ENCODE data around the gene GDPD4.

The GDPD4 gene

GRCh38 chr11:77294040-77294439 lies 7.4 kb downstream of the GDPD4 start:
- no peak for DNase-seq (ENCODE audit: low read depth in 3 of 3)

DNA sequence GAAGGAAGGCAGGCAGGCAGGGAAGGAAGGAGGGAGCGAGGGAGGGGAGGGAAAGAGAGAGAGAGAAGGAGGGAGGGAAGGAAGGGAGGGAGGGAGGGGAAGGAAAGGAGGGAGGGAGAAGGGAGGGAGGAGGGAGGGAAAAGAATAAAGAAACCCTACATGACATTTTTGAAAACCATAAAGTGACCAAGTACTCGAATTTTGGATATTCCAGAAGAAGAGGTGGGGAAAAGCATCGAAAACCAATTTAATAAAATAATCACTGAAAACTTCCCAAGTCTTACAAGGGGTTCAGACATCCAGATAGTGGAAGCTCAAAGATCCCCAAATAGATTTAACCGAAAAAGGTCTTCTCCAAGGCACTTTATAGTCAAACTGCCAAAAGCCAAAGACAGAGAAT lies 11.7 kb downstream of the GDPD4 start:
- no peak for DNase-seq (ENCODE audit: low read depth in 3 of 3)

GRCh38 chr11:77287615-77288273 lies 13.7 kb downstream of the GDPD4 start:
- no peak for DNase-seq (ENCODE audit: low read depth in 3 of 3)

GRCh38 chr11:77287136-77287535 lies 14.3 kb downstream of the GDPD4 start:
- no peak for DNase-seq (ENCODE audit: low read depth in 3 of 3)

GRCh38 chr11:77284476-77285468 lies 16.7 kb downstream of the GDPD4 start:
- no peak for DNase-seq (ENCODE audit: low read depth in 3 of 3)

DNA sequence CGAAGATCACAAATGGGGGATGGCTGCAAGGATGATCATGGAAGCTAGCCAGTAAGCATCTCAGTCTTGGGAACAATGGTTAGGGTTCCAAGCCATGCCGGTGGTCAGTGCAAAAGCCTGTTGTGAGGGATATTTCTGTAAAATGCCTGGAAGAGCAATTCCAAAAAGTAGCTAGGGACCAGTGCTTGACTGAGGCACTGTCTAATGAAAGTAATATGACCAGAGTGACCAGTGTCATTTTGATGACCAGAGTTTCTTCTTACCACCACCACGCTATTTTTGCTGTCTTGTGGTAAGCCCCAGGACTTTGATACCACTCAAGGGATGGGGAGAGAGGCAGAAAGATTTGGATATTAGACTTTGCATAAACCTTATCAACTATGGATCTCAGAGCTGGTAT lies 18.4 kb downstream of the GDPD4 start:
- no peak for DNase-seq (ENCODE audit: low read depth in 3 of 3)

- no peak for DNase-seq (ENCODE audit: low read depth in 3 of 3)
These were observed 22.6 kb downstream of the GDPD4 start for GRCh38 chr11:77278595-77279506.

DNA sequence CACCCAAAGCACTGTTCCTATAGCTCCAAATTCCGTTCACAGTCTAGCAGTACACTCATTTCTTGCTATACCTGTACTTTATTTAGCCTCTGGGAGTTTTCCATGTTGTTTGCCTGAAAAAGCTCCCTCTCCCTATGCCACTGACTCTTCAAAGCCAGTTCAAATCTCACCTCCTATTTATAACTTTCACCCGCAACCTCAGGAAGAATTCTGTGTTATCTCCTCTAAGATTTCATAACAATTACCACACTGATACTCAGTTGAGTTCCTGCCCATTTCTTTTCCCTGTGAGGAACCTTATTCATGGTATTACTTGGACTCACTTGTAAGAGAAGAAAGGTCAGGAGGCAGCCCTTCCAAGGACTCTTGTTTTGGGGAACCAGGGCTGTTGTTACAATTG lies 25.2 kb downstream of the GDPD4 start:
- DNase-seq (ENCODE audit: low read depth in 3 of 3): no peak

DNA sequence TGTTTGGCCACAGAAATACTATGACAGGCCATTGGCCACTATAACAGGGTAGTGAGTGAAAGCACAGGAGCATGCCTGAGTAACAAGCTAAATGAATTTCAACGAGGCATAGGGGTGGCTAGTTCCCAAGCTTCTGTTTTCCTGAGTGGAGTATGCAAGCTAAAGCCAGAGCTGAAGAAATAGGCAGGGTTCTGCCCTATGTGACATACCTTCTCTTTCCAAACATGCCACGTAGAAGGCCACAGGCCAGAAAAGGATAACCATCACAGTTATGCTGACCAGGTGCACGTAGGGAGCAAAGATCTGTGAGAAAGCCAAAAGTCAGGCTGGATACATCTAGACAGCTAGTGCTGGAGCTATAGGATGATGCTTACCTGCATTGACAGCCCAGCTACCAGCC lies 30.6 kb downstream of the GDPD4 start:
- no peak for DNase-seq (ENCODE audit: low read depth in 3 of 3)

DNA sequence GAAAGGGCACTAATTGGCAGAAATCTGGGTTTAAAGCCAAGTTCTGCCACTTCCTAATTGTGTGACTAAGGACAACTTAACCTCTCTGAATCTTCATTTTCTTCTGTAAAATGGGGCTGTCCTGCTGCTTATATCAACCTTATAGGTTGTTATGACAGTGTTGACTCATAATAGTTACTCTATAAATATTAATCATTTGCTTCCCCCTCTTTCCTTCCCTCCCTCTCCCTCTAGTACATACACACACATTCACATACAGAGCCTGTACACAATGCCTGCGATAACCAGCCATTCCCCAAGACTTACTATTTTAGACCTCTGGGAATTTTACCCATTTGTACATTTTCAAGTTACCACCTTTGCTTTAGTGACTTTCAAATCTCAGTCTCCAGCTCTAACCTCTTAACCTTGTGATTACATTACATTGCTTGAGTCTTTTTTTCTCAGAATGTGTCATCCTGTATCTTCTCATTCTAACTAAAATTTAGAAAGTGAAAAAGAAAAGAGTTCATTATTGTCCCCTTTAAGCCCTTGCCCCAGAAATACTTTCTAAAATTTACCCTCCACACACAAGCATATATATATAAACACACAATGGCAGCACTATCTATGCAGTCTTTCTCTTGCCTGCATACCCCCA lies 31.9 kb downstream of the GDPD4 start:
- DNase-seq (ENCODE audit: low read depth in 3 of 3): no peak

- no peak for DNase-seq (ENCODE audit: low read depth in 3 of 3)
These were observed 33.5 kb downstream of the GDPD4 start for GRCh38 chr11:77267962-77268361.

DNA sequence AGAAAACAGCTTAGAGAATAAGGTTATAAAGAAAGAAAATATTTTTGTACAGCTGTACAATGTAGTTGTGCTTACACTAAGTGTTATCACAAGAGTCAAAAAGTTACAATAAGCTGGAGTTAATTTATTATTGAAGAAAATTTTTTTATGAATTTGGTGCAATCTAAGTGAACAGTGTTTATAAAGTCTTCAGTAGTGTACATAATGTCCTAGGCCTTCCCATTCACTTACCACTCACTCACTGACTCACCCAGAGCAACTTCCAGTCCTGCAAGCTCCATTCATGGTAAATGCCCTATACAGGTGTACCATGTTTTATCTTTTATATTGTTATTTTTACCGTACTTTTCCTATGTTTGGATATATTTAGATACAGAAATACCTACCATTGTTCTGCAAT lies 34.7 kb downstream of the GDPD4 start:
- no peak for DNase-seq (ENCODE audit: low read depth in 3 of 3)

DNA sequence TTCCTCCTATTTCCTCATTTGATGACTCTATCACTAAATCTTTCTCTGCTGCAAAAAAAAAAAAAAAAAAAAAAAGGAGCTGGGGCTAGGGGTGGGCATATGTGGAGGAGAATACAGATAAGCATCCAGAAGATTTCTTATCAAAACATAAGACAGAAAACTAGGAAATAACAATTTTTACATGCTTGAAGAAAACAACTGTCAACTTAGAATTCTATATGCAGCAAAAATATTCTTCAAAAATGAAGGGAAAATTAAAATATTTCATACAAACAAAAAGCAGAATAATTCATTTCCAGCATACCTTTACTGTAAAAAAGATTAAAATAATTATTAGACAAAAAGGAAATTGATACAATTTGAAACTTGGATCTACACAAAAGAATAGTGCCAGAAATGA lies 38.7 kb downstream of the GDPD4 start:
- DNase-seq (ENCODE audit: low read depth in 3 of 3): no peak

DNA sequence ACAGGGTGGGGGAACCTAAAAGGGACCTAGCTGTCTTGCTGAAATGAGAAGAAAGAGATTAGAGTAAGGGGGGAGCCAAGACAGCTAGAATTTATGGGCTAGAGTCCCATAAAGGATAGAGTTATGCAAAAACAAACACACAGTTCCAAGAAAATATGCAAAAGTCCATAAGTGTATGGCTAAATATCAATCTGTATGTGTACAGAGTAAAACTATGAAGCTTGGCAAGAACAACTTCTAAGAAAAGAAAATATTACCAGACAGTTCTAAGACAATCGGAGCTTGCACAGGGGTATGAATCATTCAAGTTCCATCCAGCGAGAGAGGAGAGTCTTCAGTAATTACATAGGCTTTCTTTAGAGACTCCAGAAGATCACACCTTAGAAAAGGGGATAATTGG lies 41.8 kb downstream of the GDPD4 start:
- DNase-seq (ENCODE audit: low read depth in 3 of 3): no peak

DNA sequence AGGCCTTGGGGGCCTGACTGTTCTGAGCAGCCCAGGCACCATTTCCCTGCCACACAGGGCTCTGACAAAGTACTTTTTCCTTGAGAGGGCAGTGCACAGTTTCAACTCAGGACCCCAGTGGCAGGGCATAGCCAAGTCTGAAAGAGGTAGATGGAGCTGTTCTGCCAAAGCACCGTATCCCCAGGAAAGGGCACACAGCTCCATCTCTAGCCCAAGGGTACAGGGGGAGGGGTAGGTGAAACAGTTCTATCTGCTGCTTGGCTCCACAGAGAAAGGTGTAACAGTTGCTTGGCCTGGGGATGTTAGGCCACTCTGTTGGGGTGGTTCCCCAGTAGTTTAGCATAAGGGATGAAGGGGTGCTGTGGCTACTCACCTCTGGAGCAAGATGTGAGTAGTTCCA lies 47.8 kb downstream of the GDPD4 start:
- no peak for DNase-seq (ENCODE audit: low read depth in 3 of 3)

DNA sequence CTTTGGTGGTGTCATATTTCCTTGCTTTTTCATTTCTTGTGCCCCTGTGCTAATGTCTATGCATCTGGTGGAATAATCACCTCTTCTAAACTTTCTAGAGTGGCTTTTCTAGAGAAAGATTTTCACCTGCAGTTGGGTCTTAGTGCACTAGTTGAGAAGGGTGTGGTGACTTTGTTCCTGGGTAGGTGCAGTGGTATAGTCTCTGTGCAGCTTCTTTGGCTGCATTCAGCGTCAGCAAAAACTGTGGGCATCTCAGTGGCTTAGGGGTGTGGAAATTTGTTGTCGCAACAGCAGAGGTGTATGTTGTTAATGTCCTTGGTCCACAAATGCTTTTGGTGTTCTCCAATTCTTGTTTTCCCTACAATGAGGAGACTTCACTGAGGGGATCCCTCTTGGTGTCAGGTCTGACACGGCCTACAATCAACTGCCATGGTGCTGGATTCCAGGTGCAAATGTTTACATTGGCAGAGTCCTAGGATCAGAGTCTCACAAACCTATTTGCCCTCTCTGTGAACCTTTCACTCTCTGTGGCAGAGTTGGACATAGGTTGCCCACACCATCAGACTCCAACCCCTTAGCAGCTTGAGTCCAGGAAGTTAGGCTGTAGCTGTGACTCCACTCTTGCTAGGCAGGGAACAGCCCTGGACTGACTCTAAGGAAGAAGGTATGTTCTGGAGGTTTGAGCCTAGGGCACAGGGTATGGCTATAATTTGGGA lies 48.8 kb downstream of the GDPD4 start:
- no peak for DNase-seq (ENCODE audit: low read depth in 3 of 3)

DNA sequence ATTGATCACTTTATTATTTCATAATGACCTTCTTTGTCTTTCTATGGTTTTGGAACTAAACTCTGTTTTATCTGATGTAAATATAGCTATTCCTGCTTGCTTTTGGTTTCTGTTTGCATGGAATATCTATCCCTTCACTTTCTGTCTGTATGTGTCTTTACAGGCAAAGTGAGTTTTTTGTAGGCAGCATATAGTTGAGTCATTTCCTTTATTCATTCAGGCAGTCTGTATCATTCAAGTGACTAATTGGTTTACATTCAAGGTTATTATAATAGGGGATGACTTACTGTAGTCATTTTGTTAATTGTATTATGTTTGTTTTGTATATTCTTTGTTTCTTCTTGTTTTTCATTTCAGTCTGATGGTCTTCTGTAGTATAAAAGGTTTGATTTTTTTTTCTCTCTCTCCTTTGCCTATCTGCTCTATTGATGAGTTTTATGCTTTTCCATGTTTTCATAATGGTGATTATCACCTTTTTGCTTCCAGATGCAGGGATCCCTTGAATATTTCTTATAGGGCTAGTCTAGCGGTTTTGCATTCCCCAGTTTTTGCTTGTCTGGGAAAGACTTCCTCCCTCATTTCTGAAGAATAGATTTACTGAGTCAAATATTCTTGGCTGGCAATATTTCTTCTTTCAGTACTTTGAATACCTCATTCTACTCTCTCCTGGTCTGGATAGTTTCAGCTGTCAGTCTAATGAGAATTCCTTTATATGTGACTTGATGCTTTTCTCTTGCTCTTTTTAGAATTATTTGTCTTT lies 50.4 kb downstream of the GDPD4 start:
- DNase-seq (ENCODE audit: low read depth in 3 of 3): no peak

GRCh38 chr11:77249427-77249826 lies 52.1 kb downstream of the GDPD4 start:
- DNase-seq (ENCODE audit: low read depth in 3 of 3): no peak

DNA sequence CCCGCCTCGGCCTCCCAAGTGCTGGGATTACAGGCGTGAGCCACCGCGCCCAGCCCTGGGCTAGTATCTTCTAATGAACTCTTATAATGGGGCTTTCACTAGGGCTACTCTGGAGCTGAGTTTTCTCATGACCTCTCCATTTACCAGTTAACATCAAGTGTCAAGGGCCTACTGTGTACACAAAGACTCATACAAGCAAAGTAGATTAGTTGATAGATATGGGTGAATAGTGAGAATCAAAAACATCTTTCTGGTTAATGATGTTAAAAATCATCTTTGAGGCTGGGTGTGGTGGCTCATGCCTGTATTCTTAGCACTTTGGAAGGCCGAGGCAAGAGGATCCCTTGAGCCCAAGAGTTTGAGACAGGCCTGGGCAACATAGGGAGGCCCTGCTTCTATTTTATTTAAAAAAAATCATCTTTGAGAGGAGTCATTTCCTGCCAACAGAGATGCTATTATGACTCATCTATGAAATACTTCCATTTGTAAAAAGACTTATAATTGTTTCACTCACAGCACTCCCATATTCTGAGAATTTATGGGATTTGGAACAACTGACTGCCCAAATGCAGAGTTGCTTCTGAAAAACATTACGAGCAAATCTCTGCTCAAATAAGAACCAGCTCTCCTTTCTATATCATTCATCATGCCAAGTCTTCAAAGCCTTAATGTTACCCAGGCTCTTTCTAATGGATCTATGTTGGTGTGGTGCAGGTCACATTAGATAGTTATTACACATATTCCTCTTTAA lies 57.0 kb downstream of the GDPD4 start:
- no peak for DNase-seq (ENCODE audit: low read depth in 3 of 3)

Data from stimulated activated CD4-positive, alpha-beta T cell treated with anti-CD3 and anti-CD28 coated beads, TNF-alpha, amount 100 ng/mL, for 48 hours (primary cell).